Neutrophil (primary cell): ENCODE measurements around the gene LMAN1L.

ENCODE experiments used
- H3K27ac ChIP-seq: fragments of 200-600 bp; sonication (generic); 2 replicates; pipeline ENCODE4 v1.5.1; 2016; ENCODE audit warnings: mild to moderate bottlenecking, moderate library complexity
- H3K27me3 ChIP-seq: fragments of 200-600 bp; sonication (generic); 2 replicates; pipeline ENCODE4 v1.6.0; 2016; ENCODE audit warnings: mild to moderate bottlenecking
- H3K36me3 ChIP-seq: fragments of 200-600 bp; sonication (generic); 2 replicates; pipeline ENCODE4 v1.5.1; 2017
- H3K4me1 ChIP-seq, 2 experiments: fragments of 200-600 bp in 1 of 2; sonication (generic) in 1 of 2; 1 replicate in 1 of 2; 2 replicates in 1 of 2; pipeline versions ENCODE4 v1.5.1 to v1.6.1; 2013 to 2016; ENCODE audit warnings: low read depth in 1 of 2, low read length in 1 of 2, mild to moderate bottlenecking in 1 of 2, moderate library complexity in 1 of 2; ENCODE audit not compliant: control insufficient read depth in 1 of 2, insufficient read depth in 1 of 2
- H3K4me3 ChIP-seq, 2 experiments: fragments of 200-600 bp in 1 of 2; sonication (generic) in 1 of 2; 1 replicate in 1 of 2; 2 replicates in 1 of 2; pipeline ENCODE4 v1.5.1; 2013 to 2016; ENCODE audit warnings: low read depth in 1 of 2, low read length in 1 of 2, mild to moderate bottlenecking in 1 of 2, moderate library complexity in 1 of 2
- H3K9me3 ChIP-seq: fragments of 200-600 bp; sonication (generic); 2 replicates; pipeline ENCODE4 v1.5.1; 2016
- CTCF ChIP-seq: fragments of 200-600 bp; sonication (generic); IDR thresholded peaks from 2 replicates; pipeline ENCODE4 v1.5.1; 2016; ENCODE audit warnings: antibody characterized with exemption

The LMAN1L gene

DNA sequence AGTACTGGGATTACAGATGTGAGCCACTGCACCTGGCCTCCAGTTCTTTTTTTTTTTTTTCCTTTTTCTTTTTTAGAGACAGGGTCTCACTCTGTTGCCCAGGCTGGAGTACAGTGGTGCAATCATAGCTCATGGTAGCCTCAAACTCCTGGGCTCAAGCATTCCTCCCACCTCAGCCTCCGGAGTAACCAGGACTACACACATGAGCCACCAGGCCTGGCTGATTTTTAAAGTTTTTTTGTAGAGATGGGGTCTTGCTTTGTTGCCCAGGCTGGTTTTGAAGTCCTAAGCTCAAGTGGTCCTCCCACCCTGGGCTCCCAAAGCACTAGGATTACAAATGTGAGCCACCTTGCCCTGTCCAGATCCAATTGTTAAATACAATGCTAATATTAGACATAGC, 43.9 kb downstream of the LMAN1L start:
- Histone ChIP-seq H3K4me1 (no peaks in the 10 kb centered on the region), H3K27ac (no peak overlapping the region), H3K27me3 (no peaks in the 10 kb centered on the region), H3K36me3 (peaks cover 50% of the 10 kb centered on the region), H3K9me3 (no peaks in the 10 kb centered on the region), H3K4me3 (no peak overlapping the region)
- TF ChIP-seq CTCF: no peak

GRCh38 chr15:74857082-74857655, 44.5 kb downstream of the LMAN1L start:
- TF ChIP-seq CTCF: no peak
- H3K27me3 ChIP-seq: no peaks in the 10 kb centered on the region
- no peaks in the 10 kb centered on the region for H3K9me3 ChIP-seq
- no peaks in the 10 kb centered on the region for H3K4me1 ChIP-seq
- no peak overlapping the region for H3K4me3 ChIP-seq
- peaks cover 44% of the 10 kb centered on the region for H3K36me3 ChIP-seq
- peak overlapping the region; percentile 26 for H3K27ac ChIP-seq

GRCh38 chr15:74857671-74858368, 45.2 kb downstream of the LMAN1L start:
- H3K27me3 ChIP-seq: no peaks in the 10 kb centered on the region
- peaks cover 37% of the 10 kb centered on the region for H3K36me3 ChIP-seq
- H3K9me3 ChIP-seq: no peaks in the 10 kb centered on the region
- H3K27ac ChIP-seq: peak overlapping the region; percentile 52
- no peaks in the 10 kb centered on the region for H3K4me1 ChIP-seq
- H3K4me3 ChIP-seq: no peak overlapping the region
- TF ChIP-seq CTCF: no peak

DNA sequence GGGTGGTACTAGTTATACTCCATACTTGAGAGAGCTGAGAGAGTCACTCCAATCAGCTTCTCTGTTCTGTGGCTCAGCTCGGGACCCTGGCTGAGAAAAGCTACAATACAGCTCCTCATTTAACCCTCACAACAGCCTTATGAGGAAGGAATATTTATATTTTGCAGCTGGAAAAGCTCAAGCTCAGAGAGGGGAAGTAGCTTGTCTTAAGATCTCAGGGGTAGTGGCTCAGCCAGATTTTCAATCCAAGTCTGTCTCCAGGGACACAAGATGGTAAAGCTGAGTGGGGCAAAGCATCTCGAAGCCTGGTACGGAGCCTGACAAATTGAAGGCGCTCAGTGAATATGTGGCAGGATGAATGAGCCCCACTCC, 45.7 kb downstream of the LMAN1L start:
- H3K4me1 ChIP-seq: no peaks in the 10 kb centered on the region

GRCh38 chr15:74863239-74864056, 50.8 kb downstream of the LMAN1L start:
- H3K27ac ChIP-seq: peak overlapping the region; percentile 52
- H3K4me1 ChIP-seq: peaks cover 22 to 25% of the 10 kb centered on the region in 2 experiments
- TF ChIP-seq CTCF: no peak

More for the DNA sequence above, 45.7 kb downstream of the LMAN1L start:
- Histone ChIP-seq H3K27me3 (no peaks in the 10 kb centered on the region), H3K36me3 (peaks cover 32% of the 10 kb centered on the region), H3K27ac (peak overlapping the region; percentile 52), H3K9me3 (no peaks in the 10 kb centered on the region), H3K4me3 (no peak overlapping the region)
- TF ChIP-seq CTCF: no peak

More at GRCh38 chr15:74863239-74864056, 50.8 kb downstream of the LMAN1L start:
- Histone ChIP-seq H3K36me3 (peaks cover 12% of the 10 kb centered on the region), H3K4me3 (no peak overlapping the region), H3K27me3 (no peaks in the 10 kb centered on the region), H3K9me3 (no peaks in the 10 kb centered on the region)
